C4-2B (cell line): ENCODE data around the gene COX17.

Experiments used
- ZFX ChIP-seq: fragments of 450-650 bp; IDR thresholded peaks from 2 replicates; pipeline ENCODE4 v1.6.1; 2017
- TF ChIP-seq, protein P1 (sequence below): fragments of 450-650 bp; conservative IDR thresholded peaks from 2 replicates; pipeline ENCODE4 v1.5.1; 2017; ENCODE audit warnings: mild to moderate bottlenecking

DNA sequence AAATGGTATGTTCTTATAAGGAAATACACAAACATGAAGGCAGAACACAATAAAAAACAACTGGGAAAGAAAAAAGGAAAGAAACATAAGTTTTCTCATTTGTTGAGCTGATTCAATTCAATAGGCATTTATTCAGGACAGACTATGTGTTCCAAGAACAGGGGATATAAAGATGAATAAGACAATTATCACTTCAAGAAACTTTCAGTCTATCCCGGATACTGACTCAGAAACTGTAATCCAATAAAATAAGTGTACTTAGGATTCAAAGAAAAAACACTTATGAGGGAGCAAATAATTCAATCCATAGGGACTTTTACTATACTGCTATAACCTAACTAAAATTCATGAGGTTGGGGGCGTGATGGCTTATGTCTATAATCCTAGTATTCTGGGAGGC, 13.3 kb downstream of the COX17 start:
- TF ChIP-seq, protein P1, sequence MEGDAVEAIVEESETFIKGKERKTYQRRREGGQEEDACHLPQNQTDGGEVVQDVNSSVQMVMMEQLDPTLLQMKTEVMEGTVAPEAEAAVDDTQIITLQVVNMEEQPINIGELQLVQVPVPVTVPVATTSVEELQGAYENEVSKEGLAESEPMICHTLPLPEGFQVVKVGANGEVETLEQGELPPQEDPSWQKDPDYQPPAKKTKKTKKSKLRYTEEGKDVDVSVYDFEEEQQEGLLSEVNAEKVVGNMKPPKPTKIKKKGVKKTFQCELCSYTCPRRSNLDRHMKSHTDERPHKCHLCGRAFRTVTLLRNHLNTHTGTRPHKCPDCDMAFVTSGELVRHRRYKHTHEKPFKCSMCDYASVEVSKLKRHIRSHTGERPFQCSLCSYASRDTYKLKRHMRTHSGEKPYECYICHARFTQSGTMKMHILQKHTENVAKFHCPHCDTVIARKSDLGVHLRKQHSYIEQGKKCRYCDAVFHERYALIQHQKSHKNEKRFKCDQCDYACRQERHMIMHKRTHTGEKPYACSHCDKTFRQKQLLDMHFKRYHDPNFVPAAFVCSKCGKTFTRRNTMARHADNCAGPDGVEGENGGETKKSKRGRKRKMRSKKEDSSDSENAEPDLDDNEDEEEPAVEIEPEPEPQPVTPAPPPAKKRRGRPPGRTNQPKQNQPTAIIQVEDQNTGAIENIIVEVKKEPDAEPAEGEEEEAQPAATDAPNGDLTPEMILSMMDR = no peak
- TF ChIP-seq ZFX = no peak
